Measurements from ENCODE around the gene SMTN. TPM values are rescaled to one million over a fixed set of nuclear protein-coding genes. Genes with fewer than 3 reads are reported as not detected.

SMTN gene
- total RNA-seq, 2 experiments from 2014 or later: 19.2 to 19.8 TPM

Other genes starting within 250 kb of the SMTN start
- 10 to 100 TPM; 24.9 to 25.7 TPM for gene MORC2, start 112.5 kb upstream of the SMTN start, total RNA-seq
- 10 to 100 TPM; 45.6 to 47.4 TPM for gene TUG1, start 112.1 kb upstream of the SMTN start, total RNA-seq
- gene SELENOM, start 26.2 kb downstream of the SMTN start, total RNA-seq: 1 to 10 TPM; 6.4 to 7.8 TPM
- gene INPP5J, start 41.6 kb downstream of the SMTN start, total RNA-seq: under 1 TPM; 0.23 to 0.44 TPM
- gene PLA2G3, start 59.2 kb downstream of the SMTN start, total RNA-seq: not detected
- gene RNF185, start 78.9 kb downstream of the SMTN start, total RNA-seq: 10 to 100 TPM; 20.5 to 21.3 TPM
- 10 to 100 TPM; 28.9 to 30.1 TPM for gene LIMK2, start 131.0 kb downstream of the SMTN start, total RNA-seq
- 10 to 100 TPM; 10.7 to 11.3 TPM for gene PIK3IP1, start 211.2 kb downstream of the SMTN start, total RNA-seq

Measured in activated naive CD8-positive, alpha-beta T cell treated with anti-CD3 and anti-CD28 coated beads for 36 hours (primary cell).